Mucosa of stomach (tissue), 1 donor: ENCODE results near the gene UBE4B.
"Not testable (repeated sequence)": the region's sequence is repeated elsewhere in the genome, so short reads cannot be mapped to it uniquely, and the experiment has no call there.

Experiments
- H3K27me3 ChIP-seq: one replicate; pipeline ENCODE4 v1.7.0; 2013; ENCODE audit warnings: mild to moderate bottlenecking, low read length; ENCODE audit not compliant: control insufficient read depth, insufficient read depth
- H3K36me3 ChIP-seq: one replicate; pipeline ENCODE4 v1.7.0; 2013; ENCODE audit warnings: low read length; ENCODE audit not compliant: control insufficient read depth, insufficient read depth
- H3K4me1 ChIP-seq: one replicate; pipeline ENCODE4 v1.7.0; 2013; ENCODE audit warnings: mild to moderate bottlenecking, low read length; ENCODE audit not compliant: control insufficient read depth, insufficient read depth
- H3K4me3 ChIP-seq: one replicate; pipeline ENCODE4 v1.7.0; 2013; ENCODE audit warnings: low read length
- H3K9ac ChIP-seq: one replicate; pipeline ENCODE4 v1.7.0; 2013; ENCODE audit warnings: mild to moderate bottlenecking, low read length, moderate library complexity
- H3K9me3 ChIP-seq: one replicate; pipeline ENCODE4 v1.7.0; 2013; ENCODE audit warnings: mild to moderate bottlenecking, low read length, moderate library complexity; ENCODE audit not compliant: control insufficient read depth
- donor health status: Pancreatic carcinoma.

Gene UBE4B

GRCh38 chr1:10106756-10107475 lies 74.2 kb downstream of the UBE4B start:
- Histone ChIP-seq H3K9me3 (no peaks in the 10 kb centered on the region), H3K9ac (no peak overlapping the region), H3K36me3 (peaks cover 9% of the 10 kb centered on the region), H3K27me3 (no peaks in the 10 kb centered on the region), H3K4me3 (no peak overlapping the region), H3K4me1 (no peaks in the 10 kb centered on the region)

- not testable (repeated sequence) for H3K4me3 ChIP-seq, H3K9ac ChIP-seq, H3K9me3 ChIP-seq, H3K27me3 ChIP-seq, H3K4me1 ChIP-seq, H3K36me3 ChIP-seq
Observed at GRCh38 chr1:10107476-10107847, 74.7 kb downstream of the UBE4B start.

GRCh38 chr1:10108134-10108663 lies 75.4 kb downstream of the UBE4B start:
- Histone ChIP-seq H3K27me3 (no peaks in the 10 kb centered on the region), H3K36me3 (peaks cover 9% of the 10 kb centered on the region), H3K9ac (no peak overlapping the region), H3K9me3 (no peaks in the 10 kb centered on the region), H3K4me1 (no peaks in the 10 kb centered on the region), H3K4me3 (no peak overlapping the region)

GRCh38 chr1:10108948-10109708 lies 76.4 kb downstream of the UBE4B start:
- no peak overlapping the region for H3K4me3 ChIP-seq
- peaks cover 9% of the 10 kb centered on the region for H3K36me3 ChIP-seq
- no peak overlapping the region for H3K9ac ChIP-seq
- no peaks in the 10 kb centered on the region for H3K9me3 ChIP-seq
- no peaks in the 10 kb centered on the region for H3K4me1 ChIP-seq
- no peaks in the 10 kb centered on the region for H3K27me3 ChIP-seq

- Histone ChIP-seq H3K9ac (no peak overlapping the region), H3K4me3 (no peak overlapping the region), H3K4me1 (no peaks in the 10 kb centered on the region), H3K9me3 (no peaks in the 10 kb centered on the region), H3K36me3 (peaks cover 4% of the 10 kb centered on the region), H3K27me3 (no peaks in the 10 kb centered on the region)
Observed at GRCh38 chr1:10113501-10113900, 80.7 kb downstream of the UBE4B start.

GRCh38 chr1:10114746-10115145 lies 82.0 kb downstream of the UBE4B start:
- H3K27me3 ChIP-seq, result no peaks in the 10 kb centered on the region
- no peaks in the 10 kb centered on the region for H3K9me3 ChIP-seq
- no peaks in the 10 kb centered on the region for H3K4me1 ChIP-seq
- no peak overlapping the region for H3K4me3 ChIP-seq
- H3K36me3 ChIP-seq, result no peaks in the 10 kb centered on the region
- no peak overlapping the region for H3K9ac ChIP-seq

- Histone ChIP-seq H3K36me3 (peaks cover 4% of the 10 kb centered on the region), H3K27me3 (no peaks in the 10 kb centered on the region), H3K4me1 (no peaks in the 10 kb centered on the region), H3K9ac (no peak overlapping the region), H3K4me3 (no peak overlapping the region), H3K9me3 (no peaks in the 10 kb centered on the region)
Observed at GRCh38 chr1:10117132-10117531, 84.4 kb downstream of the UBE4B start.

GRCh38 chr1:10117865-10118264 lies 85.1 kb downstream of the UBE4B start:
- Histone ChIP-seq H3K36me3 (peaks cover 4% of the 10 kb centered on the region), H3K9me3 (no peaks in the 10 kb centered on the region), H3K27me3 (no peaks in the 10 kb centered on the region), H3K9ac (no peak overlapping the region), H3K4me3 (no peak overlapping the region), H3K4me1 (no peaks in the 10 kb centered on the region)

- no peaks in the 10 kb centered on the region for H3K27me3 ChIP-seq
- no peaks in the 10 kb centered on the region for H3K9me3 ChIP-seq
- H3K4me3 ChIP-seq, result no peak overlapping the region
- peaks cover 4% of the 10 kb centered on the region for H3K36me3 ChIP-seq
- H3K4me1 ChIP-seq, result no peaks in the 10 kb centered on the region
- no peak overlapping the region for H3K9ac ChIP-seq
Observed at GRCh38 chr1:10121688-10122087, 88.9 kb downstream of the UBE4B start.

- Histone ChIP-seq H3K4me1 (no peaks in the 10 kb centered on the region), H3K4me3 (no peak overlapping the region), H3K9me3 (no peaks in the 10 kb centered on the region), H3K9ac (no peak overlapping the region), H3K36me3 (peaks cover 4% of the 10 kb centered on the region), H3K27me3 (no peaks in the 10 kb centered on the region)
Observed at GRCh38 chr1:10122926-10123325, 90.2 kb downstream of the UBE4B start.

GRCh38 chr1:10128101-10128765 lies 95.5 kb downstream of the UBE4B start:
- H3K9ac ChIP-seq, result no peak overlapping the region
- H3K4me3 ChIP-seq, result no peak overlapping the region
- H3K9me3 ChIP-seq, result no peaks in the 10 kb centered on the region
- H3K4me1 ChIP-seq, result no peaks in the 10 kb centered on the region
- no peaks in the 10 kb centered on the region for H3K27me3 ChIP-seq
- peaks cover 7% of the 10 kb centered on the region for H3K36me3 ChIP-seq

GRCh38 chr1:10132316-10132715 lies 99.6 kb downstream of the UBE4B start:
- Histone ChIP-seq H3K4me3 (no peak overlapping the region), H3K36me3 (peaks cover 11% of the 10 kb centered on the region), H3K4me1 (no peaks in the 10 kb centered on the region), H3K9ac (no peak overlapping the region), H3K9me3 (no peaks in the 10 kb centered on the region), H3K27me3 (no peaks in the 10 kb centered on the region)
